ENCODE measurements around the gene PTPN4.

PTPN4 gene, protein sequence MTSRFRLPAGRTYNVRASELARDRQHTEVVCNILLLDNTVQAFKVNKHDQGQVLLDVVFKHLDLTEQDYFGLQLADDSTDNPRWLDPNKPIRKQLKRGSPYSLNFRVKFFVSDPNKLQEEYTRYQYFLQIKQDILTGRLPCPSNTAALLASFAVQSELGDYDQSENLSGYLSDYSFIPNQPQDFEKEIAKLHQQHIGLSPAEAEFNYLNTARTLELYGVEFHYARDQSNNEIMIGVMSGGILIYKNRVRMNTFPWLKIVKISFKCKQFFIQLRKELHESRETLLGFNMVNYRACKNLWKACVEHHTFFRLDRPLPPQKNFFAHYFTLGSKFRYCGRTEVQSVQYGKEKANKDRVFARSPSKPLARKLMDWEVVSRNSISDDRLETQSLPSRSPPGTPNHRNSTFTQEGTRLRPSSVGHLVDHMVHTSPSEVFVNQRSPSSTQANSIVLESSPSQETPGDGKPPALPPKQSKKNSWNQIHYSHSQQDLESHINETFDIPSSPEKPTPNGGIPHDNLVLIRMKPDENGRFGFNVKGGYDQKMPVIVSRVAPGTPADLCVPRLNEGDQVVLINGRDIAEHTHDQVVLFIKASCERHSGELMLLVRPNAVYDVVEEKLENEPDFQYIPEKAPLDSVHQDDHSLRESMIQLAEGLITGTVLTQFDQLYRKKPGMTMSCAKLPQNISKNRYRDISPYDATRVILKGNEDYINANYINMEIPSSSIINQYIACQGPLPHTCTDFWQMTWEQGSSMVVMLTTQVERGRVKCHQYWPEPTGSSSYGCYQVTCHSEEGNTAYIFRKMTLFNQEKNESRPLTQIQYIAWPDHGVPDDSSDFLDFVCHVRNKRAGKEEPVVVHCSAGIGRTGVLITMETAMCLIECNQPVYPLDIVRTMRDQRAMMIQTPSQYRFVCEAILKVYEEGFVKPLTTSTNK

DNA sequence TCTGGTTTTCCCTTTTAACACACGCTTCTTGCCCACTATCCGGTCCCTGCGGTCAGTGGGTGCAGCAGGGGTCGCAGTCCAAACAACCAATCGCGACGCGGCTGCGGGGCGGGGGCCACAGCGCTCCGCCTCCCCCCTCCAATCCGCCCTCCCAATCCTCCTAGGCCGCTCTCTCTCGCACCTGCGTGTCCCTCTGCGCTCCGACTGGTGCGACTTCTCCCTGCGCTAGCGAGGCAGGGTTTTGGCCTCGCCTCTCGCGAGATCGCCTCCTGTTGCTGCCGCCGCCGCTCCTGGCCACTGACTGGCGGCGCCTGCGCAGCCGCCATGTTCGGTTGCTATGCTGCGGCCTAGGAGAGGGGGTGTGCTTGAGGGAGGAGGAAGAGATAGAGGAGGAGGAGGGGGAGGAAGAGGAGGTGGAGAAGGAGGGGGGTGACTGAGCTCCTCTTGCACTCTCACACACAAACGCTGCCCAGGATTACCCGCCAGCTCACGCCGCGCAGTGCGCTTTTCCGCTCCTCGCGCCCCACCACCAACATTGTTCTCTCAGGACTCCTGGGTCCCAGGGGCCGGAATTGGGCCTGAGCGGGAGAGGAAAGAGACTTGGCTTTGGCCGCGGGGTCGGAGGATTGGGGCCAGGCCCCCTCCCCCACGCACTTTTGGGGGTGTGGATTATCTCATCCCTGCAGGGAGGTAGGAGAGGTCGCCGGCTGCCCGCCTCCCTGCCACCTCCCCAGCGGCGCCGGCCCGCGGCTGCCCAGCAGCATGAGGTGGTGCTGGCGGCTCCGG, at the start of gene PTPN4:
TSS of gene PTPN4 (plus strand) at position 472 of the 786 bp plus-strand sequence. CDS start 49,932 bp downstream, outside the sequence.
- Histone ChIP-seq H3K36me3 (ENCODE audit: insufficient read depth, low read length) (no peaks in the 10 kb centered on the region), H3K4me3 (ENCODE audit: low read length) (peak within 1 kb of the TSS; percentile 82), H2AFZ (ENCODE audit: low read depth, low read length) (peak within 1 kb of the TSS; percentile 78), H3K27me3 (ENCODE audit: insufficient read depth, low read length) (no peaks in the 10 kb centered on the region), H3K4me1 (ENCODE audit: insufficient read depth, low read length) (peaks cover 21% of the 10 kb centered on the region), H3K9me3 (ENCODE audit: low read length) (no peaks in the 10 kb centered on the region)

DNA sequence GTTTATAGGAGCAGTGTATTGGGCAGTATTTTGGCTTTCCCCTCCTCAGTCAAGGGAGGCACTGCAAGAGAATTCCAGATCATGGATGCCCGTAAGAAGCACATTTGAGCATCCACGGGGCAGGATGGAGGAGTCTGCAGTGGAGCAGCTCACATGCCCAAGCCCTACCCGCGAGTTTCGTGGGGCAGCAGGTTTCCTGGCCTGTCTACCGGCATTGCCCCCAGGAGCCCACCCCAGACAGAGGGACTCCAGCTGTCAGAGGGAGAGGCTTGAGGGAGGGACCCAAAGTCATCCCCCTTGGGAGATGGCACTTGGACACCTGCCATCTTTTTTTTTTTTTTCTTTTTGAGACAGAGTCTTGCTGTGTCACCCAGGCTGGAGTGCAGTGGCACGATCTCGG, 49.4 kb upstream of the PTPN4 start:
- Histone ChIP-seq H2AFZ (ENCODE audit: low read depth, low read length) (no peak overlapping the region), H3K4me3 (ENCODE audit: low read length) (no peak overlapping the region), H3K4me1 (ENCODE audit: insufficient read depth, low read length) (no peaks in the 10 kb centered on the region)

DNA sequence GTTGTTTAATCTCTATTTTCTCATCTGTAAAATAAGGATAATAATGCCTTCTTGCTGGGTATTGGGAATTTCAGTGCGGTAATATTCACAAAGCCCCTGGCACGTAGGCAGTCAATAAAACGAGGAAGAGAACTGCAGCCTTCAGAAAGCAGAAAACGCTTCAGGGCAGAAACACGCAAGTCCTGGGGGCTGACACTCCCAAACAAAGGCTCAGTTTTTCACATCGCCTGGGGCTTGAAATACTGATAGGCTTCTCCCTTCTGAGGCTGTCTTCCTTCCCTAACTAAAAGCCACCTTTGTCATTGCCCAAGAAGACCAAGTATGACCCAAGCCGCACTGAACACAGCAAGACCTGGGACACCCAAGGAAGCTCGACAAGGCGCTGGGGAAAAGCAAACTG, 48.4 kb upstream of the PTPN4 start:
- no peaks in the 10 kb centered on the region for H3K9me3 ChIP-seq (ENCODE audit: low read length)
- no peak overlapping the region for H3K4me3 ChIP-seq (ENCODE audit: low read length)
- H3K4me1 ChIP-seq (ENCODE audit: insufficient read depth, low read length): no peaks in the 10 kb centered on the region
- H3K36me3 ChIP-seq (ENCODE audit: insufficient read depth, low read length): no peaks in the 10 kb centered on the region
- no peak overlapping the region for H2AFZ ChIP-seq (ENCODE audit: low read depth, low read length)
- peaks cover 4% of the 10 kb centered on the region for H3K27me3 ChIP-seq (ENCODE audit: insufficient read depth, low read length)

More for the DNA sequence above, 49.4 kb upstream of the PTPN4 start:
- H3K36me3 ChIP-seq (ENCODE audit: insufficient read depth, low read length): no peaks in the 10 kb centered on the region
- H3K9me3 ChIP-seq (ENCODE audit: low read length): peaks cover 3% of the 10 kb centered on the region
- peaks cover 4% of the 10 kb centered on the region for H3K27me3 ChIP-seq (ENCODE audit: insufficient read depth, low read length)

DNA sequence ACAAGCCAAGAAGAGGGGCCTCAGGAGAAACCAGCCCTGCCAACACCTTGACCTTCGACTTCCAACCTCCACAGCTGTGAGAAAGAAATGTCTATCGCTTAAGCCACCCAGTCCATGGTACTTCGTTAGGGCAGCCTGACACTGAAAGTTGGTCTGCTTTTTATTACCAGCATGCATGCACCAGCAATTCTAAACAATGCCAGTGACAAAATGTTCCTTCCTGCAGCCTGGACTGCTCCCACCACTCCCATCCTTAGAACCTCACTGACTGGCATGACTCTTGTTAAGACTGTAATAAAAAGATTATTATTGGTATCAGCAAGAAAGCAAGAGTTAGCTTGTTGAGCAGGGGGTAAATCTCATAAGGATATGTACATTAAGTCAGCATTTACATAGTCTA, 47.2 kb upstream of the PTPN4 start:
- Histone ChIP-seq H3K4me3 (ENCODE audit: low read length) (no peak overlapping the region), H2AFZ (ENCODE audit: low read depth, low read length) (no peak overlapping the region), H3K27me3 (ENCODE audit: insufficient read depth, low read length) (peaks cover 4% of the 10 kb centered on the region), H3K9me3 (ENCODE audit: low read length) (no peaks in the 10 kb centered on the region), H3K4me1 (ENCODE audit: insufficient read depth, low read length) (no peaks in the 10 kb centered on the region), H3K36me3 (ENCODE audit: insufficient read depth, low read length) (no peaks in the 10 kb centered on the region)

DNA sequence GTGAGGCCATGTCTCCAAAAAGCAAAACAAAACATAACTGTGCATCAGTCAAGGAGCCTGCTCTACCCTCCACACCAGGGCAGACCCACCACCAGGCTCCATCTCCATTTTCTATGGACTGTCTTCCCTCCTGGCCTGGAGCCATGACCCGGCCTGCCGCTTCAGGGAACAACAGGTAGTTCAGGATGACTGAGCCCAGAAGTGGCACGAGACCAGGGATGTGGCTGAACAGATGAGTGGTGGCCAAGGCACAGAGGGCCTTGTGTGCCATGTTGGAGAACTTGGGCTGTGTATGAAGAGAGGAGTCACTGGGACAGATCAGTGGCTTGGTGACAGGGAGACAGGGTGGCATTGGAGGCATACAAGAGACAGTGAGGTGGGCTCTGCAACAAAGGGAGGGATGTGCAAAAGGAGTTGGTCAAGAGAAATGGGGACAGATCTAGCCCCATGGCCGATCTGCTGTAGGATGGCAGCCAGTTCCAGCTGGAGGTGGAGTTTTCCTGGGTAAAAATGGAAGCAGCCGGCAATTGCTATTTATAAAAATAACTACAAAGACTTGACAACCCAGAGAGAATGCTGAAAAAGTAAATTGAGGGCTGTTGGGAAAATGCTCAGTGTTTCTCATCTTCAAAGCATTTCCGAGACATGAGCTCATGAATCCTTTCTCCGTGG, 45.8 kb upstream of the PTPN4 start:
- H3K4me1 ChIP-seq (ENCODE audit: insufficient read depth, low read length): no peaks in the 10 kb centered on the region

DNA sequence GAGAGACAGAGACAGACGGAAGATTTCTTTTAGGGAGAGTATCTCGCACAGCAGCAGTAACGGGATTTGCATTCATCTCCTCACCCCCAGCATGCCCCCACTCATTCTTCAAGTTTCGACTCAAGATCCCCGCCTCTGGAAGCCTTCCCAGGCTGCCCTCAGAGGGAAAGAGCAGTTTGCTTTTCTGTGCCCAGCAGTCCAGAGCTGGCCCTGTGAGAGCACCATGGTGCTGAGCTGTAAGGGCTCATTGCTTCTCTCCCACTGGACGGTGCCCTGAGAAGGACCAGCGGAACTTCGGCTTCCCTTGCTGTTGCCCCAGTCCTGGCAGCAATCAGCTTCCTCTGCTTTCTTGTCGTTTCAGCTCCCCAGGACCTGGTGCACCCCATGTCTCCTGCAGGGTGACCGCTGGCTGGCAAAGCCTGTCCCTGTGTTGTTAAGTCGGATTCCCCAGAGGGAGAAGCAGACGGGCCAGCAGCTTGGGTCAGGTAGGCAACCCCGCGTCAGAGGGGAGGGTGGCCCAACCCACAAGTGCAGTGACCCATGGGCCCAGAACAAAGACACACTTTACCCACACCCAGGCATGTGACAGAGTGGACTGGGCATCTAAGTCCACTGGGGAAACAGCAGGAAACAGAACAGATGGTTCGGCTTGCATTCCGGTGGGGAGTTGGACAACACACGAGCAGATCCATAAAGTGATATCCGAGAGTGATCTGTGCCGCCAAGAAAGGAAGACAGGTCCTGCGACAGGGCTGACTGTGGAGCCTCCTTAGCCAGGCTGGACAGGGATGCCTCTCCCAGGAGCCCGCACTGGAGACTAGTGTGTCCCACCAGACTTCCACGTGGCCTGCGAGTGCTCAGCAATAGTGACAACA, 44.1 kb upstream of the PTPN4 start:
- H3K36me3 ChIP-seq (ENCODE audit: insufficient read depth, low read length): no peaks in the 10 kb centered on the region
- peaks cover 4% of the 10 kb centered on the region for H3K27me3 ChIP-seq (ENCODE audit: insufficient read depth, low read length)
- no peak overlapping the region for H2AFZ ChIP-seq (ENCODE audit: low read depth, low read length)
- no peaks in the 10 kb centered on the region for H3K9me3 ChIP-seq (ENCODE audit: low read length)
- no peaks in the 10 kb centered on the region for H3K4me1 ChIP-seq (ENCODE audit: insufficient read depth, low read length)
- no peak overlapping the region for H3K4me3 ChIP-seq (ENCODE audit: low read length)

More for the DNA sequence above, 45.8 kb upstream of the PTPN4 start:
- Histone ChIP-seq H3K4me3 (ENCODE audit: low read length) (no peak overlapping the region), H3K36me3 (ENCODE audit: insufficient read depth, low read length) (no peaks in the 10 kb centered on the region), H2AFZ (ENCODE audit: low read depth, low read length) (no peak overlapping the region), H3K9me3 (ENCODE audit: low read length) (no peaks in the 10 kb centered on the region), H3K27me3 (ENCODE audit: insufficient read depth, low read length) (peaks cover 4% of the 10 kb centered on the region)

DNA sequence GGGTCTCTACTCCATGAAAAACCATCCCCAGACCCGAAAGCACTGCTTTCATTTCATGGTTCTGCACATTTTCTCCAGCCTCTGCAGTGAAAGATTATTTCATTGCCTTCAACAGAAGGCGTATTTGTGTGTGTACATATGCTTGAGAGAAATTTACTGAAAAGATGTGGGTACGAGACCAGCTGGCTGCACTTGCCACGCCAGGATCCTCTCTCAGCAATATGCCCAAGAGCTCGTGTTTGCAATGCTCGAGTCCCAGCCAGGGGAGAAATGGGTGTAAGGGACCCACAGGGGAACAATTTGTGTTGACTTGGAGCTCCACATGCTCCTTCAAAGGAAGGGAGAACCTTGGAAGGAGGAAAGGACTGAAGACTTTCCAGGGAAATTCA, 43.4 kb upstream of the PTPN4 start:
- H3K27me3 ChIP-seq (ENCODE audit: insufficient read depth, low read length): peaks cover 4% of the 10 kb centered on the region
- H3K36me3 ChIP-seq (ENCODE audit: insufficient read depth, low read length): no peaks in the 10 kb centered on the region
- H3K4me1 ChIP-seq (ENCODE audit: insufficient read depth, low read length): no peaks in the 10 kb centered on the region
- H2AFZ ChIP-seq (ENCODE audit: low read depth, low read length): no peak overlapping the region
- H3K9me3 ChIP-seq (ENCODE audit: low read length): no peaks in the 10 kb centered on the region
- H3K4me3 ChIP-seq (ENCODE audit: low read length): no peak overlapping the region

DNA sequence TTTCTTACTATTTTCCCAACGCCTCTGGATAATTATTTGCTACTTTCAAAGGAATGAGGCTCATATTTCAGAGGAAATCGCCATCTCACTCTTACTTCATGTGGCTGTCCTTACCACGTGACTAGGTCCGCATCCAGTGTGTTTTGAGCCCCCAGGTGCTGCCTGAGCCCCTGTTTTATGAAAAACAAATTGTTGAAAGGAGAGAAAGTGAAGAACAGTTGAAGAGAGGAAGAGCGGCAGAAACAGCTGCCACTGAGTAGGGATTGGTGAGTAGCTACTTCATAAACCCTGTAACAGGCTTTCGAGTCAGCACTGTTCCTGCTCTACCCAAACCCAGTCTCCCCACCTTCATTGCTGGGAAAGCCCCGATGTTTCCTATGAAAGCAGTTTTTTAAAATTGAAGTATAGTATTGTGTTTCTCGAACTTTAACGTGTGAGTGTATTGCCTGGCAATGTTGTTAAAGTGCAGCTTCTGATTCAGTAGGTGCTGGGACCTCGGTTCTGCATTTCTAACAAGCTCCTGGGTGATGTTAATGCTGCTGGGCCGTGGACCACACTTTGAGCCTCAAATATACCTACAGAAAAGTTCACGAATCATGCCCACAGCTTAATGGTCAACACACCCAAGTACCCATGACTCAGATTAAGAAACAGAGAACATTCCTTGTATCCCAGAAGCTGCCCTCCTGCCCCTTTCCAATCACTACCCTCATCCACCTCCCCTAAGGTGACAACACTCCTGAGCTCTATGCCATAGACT, 41.0 kb upstream of the PTPN4 start:
- Histone ChIP-seq H3K36me3 (ENCODE audit: insufficient read depth, low read length) (no peaks in the 10 kb centered on the region), H3K27me3 (ENCODE audit: insufficient read depth, low read length) (peaks cover 4% of the 10 kb centered on the region), H3K4me1 (ENCODE audit: insufficient read depth, low read length) (peaks cover 2% of the 10 kb centered on the region), H2AFZ (ENCODE audit: low read depth, low read length) (no peak overlapping the region), H3K4me3 (ENCODE audit: low read length) (no peak overlapping the region), H3K9me3 (ENCODE audit: low read length) (no peaks in the 10 kb centered on the region)

DNA sequence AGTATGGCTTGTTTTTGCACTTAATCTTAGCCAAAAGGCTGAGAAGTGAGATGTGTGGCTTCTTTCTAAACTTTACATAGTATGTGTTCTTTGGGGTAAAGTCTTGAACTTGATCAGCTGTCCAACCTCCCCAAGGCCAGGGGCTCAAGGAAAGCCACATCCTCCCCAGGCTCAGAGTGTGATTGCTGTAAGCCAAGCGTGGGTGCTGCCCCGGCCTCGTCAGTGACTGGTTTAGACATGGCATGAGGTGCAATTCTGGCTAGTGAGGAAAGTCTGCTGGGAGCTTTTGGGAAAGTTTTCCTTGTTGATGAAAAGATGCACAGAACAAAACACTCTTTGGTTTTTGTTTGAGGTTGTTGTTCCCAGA, 40.5 kb upstream of the PTPN4 start:
- no peak overlapping the region for H2AFZ ChIP-seq (ENCODE audit: low read depth, low read length)
- H3K4me3 ChIP-seq (ENCODE audit: low read length): no peak overlapping the region
- H3K4me1 ChIP-seq (ENCODE audit: insufficient read depth, low read length): peaks cover 2% of the 10 kb centered on the region

DNA sequence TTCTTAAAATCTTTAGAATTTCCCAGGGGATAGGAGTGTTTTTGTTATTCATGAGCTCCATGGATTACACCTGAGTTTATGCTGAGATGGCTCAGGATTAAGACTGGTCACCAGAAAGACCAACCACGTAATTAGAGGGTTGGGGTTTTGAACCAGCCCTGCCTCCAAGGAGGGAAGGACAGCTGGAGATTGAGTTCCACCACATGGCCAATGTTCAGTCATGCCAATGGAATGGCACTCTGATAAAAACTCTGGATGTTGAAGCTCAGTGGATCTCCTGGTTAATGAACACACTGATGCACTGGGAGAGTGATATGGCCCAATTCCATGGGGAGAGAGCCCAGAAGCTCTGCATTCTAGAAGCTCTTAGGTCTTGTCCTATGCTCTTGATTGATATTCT, 38.7 kb upstream of the PTPN4 start:
- no peaks in the 10 kb centered on the region for H3K36me3 ChIP-seq (ENCODE audit: insufficient read depth, low read length)
- no peak overlapping the region for H3K4me3 ChIP-seq (ENCODE audit: low read length)

More for the DNA sequence above, 40.5 kb upstream of the PTPN4 start:
- Histone ChIP-seq H3K27me3 (ENCODE audit: insufficient read depth, low read length) (peaks cover 4% of the 10 kb centered on the region), H3K36me3 (ENCODE audit: insufficient read depth, low read length) (no peaks in the 10 kb centered on the region), H3K9me3 (ENCODE audit: low read length) (no peaks in the 10 kb centered on the region)

DNA sequence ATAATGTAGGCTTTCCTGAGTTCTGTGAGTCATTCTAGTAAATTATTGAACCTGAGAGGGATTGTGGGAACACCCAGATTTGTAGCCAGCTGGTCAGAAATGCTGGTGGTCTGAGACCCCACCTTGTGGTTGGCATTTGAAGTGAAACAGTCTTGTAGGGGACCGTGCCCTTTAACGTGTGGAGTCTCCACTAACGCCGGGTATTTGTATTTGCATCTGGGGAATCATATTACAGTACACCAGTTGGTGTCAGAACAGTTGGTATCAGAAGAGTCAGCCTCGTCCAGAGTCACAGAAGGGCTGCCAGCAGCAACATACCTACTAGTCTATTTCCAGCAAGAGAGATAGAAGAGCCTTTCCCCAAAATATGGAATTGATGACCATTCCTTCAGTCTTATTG, 38.3 kb upstream of the PTPN4 start:
- no peak overlapping the region for H2AFZ ChIP-seq (ENCODE audit: low read depth, low read length)
- no peaks in the 10 kb centered on the region for H3K9me3 ChIP-seq (ENCODE audit: low read length)
- no peak overlapping the region for H3K4me3 ChIP-seq (ENCODE audit: low read length)
- H3K27me3 ChIP-seq (ENCODE audit: insufficient read depth, low read length): no peaks in the 10 kb centered on the region
- no peaks in the 10 kb centered on the region for H3K36me3 ChIP-seq (ENCODE audit: insufficient read depth, low read length)
- H3K4me1 ChIP-seq (ENCODE audit: insufficient read depth, low read length): peaks cover 2% of the 10 kb centered on the region

More for the DNA sequence above, 38.7 kb upstream of the PTPN4 start:
- no peaks in the 10 kb centered on the region for H3K9me3 ChIP-seq (ENCODE audit: low read length)
- H3K4me1 ChIP-seq (ENCODE audit: insufficient read depth, low read length): peaks cover 2% of the 10 kb centered on the region
- H3K27me3 ChIP-seq (ENCODE audit: insufficient read depth, low read length): no peaks in the 10 kb centered on the region
- no peak overlapping the region for H2AFZ ChIP-seq (ENCODE audit: low read depth, low read length)

All from neuron (in vitro differentiated cells).